HG03025 (cell line): Measurements from ENCODE around the gene ATXN2.

Source experiments
- ATAC-seq: cut with Tn5 transposase; IDR thresholded peaks from one replicate; pipeline ENCODE4 v1.9.1; 2021; ENCODE audit warnings: mild to moderate bottlenecking, moderate library complexity; ENCODE audit not compliant: unreplicated experiment, low FRiP score

Gene ATXN2

DNA sequence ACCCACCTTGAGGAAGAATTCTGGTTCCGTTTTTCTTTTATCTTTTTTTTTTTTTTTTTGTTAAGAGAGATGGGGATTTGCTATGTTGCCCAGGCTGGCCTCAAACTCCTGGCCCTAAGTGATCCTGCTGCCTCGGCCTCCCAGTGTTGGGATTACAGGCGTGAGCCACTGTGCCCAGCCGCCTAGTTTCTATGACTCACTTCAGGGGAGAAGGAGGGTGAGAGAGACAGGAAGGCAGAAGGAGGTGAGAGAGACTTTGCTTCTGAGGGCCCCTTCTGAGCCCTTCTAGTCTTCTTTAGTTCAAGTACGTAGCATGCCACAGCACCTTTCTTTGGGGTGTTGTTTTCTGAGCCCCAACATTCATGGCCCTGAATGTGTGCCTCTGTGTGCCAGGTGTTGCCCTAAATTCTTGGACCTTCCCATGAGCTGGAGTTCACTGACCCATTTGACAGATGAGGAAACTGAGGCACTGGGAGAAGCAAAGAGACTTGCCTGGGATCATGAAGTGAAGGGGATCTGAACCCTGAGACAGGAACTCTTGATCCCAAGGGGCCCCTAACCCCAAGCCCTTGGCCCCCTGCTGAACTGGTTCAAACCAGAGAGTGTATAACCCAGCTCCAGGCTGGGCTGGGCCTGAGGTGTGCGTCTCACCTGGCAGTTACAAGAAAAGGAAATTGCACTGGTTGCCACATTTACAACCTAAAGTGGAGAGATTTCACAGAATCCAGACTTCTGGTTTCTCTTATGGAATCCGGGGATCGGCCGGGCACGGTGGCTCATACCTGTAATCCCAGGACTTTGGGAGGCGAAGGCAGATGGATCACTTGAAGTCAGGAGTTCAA, 172.6 kb downstream of the ATXN2 start:
- no peak for ATAC-seq

DNA sequence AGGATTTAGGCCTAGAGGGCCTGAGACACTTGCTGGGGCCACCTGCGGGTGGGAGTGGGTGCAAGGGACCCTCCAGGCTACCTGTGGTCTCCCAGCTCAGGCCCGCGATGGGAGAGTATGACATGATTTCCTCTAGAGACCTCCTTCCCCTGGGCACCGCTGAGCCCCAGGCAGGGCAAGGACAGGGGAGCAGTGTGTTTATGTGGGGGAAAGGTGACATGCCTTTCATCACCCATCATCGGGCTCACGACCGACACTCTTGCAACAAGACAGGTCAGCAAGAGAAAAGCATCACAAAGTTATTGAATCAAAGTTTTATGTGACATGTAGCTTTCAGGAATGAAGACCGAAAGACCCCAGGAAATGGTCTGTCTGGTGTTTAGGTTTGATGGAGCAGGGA, 173.5 kb downstream of the ATXN2 start:
- ATAC-seq, result no peak

DNA sequence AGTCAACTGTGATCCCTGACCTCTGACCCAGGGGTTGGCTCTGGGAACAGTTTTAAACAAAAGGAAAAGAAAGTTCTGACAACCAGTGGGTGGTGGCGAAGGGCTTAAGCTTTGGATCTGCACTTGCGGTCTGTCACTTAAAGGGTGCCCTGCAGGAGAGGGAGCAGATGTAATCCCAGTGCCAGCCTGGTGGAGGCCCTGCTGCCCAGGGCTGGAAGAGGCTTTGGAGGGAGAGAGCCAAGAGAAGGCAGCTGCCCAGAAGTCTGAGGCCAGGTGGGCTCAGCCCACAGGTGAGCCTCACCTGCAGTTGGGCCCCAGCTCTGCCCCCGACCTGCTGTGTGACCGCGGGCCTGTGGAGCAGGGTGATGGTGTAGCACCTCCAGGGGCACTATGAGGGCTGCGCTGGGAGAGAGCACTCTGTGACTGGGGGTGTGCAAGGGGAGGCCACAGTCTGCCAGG, 174.3 kb downstream of the ATXN2 start:
- ATAC-seq, result no peak

DNA sequence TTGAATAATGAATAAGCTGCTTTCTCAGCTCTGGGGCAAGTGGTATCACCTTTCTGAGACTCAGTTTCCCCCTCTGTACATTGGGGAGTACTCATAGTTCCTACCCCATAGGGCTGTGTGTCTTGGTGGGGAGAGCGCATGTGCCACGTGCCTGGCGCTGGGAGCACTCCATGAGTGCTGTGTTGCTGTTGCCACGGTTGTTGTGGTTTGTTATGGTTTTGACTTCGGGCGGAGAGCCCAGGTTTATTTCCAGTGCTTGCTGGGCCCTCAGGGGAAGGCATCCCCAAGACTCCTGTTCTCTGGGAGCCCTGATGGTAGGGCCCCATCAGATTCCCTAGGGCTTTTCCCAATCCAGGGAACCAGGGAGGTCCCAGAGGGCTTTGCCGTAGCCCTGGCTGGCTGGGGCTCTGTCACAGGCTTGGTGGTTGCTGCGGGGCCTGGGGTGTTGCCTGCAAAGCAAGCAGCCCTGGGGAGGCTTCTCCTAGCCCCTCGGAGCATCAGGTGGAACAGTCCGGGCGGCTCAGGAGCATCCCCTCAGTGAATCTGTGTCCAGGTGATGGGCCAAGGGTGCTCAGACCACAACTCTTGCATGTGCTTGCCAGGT, 174.8 kb downstream of the ATXN2 start:
- ATAC-seq, result no peak

DNA sequence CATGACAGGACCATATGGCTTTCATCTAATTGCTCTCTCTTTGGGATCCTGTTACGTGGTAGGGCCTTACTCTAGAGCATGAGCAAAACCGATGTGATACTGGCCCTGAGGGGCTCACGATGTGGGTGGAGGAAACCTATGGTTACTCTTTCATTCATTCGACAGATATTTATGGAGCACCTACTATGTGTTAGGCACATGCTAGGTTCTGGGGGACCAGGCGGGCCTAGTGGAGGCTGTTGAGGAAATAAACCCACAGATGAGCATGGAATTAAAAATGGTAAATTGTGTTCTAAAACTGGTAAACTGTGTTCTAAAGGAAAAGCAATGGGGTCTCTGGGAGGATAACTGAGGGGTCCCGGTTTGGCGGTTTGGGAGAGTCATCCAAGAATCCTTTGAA, 178.6 kb downstream of the ATXN2 start:
- ATAC-seq, result no peak

DNA sequence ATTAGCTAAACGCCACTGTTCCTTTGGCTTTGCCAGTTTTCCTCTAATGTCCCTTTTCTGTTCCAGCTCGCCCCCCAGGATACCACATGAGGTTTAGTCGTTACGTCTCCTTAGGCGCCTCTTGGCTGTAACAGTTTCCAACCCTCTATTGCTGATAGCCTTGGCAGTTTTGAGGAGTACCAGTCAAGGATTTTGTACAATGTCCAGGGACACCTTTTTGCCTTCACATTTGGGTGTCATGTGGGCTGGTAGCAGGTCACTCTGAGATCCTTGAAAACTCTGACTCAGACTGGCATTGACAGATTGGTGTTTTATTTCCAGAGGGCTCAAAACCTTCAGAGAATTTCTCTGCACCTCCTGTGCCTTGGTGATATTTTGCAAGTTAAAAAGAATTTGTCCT, 179.3 kb downstream of the ATXN2 start:
- ATAC-seq, result no peak

DNA sequence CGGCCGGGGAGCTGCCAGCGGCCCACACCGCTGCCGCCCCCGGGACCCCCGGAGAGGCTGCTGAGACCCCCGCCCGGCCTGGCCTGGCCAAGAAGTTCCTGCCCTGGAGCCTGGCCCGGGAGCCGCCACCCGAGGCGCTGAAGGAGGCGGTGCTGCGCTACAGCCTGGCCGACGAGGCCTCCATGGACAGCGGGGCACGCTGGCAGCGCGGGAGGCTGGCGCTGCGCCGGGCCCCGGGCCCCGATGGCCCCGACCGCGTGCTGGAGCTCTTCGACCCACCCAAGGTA, 180.6 kb downstream of the ATXN2 start:
- ATAC-seq, result no peak

DNA sequence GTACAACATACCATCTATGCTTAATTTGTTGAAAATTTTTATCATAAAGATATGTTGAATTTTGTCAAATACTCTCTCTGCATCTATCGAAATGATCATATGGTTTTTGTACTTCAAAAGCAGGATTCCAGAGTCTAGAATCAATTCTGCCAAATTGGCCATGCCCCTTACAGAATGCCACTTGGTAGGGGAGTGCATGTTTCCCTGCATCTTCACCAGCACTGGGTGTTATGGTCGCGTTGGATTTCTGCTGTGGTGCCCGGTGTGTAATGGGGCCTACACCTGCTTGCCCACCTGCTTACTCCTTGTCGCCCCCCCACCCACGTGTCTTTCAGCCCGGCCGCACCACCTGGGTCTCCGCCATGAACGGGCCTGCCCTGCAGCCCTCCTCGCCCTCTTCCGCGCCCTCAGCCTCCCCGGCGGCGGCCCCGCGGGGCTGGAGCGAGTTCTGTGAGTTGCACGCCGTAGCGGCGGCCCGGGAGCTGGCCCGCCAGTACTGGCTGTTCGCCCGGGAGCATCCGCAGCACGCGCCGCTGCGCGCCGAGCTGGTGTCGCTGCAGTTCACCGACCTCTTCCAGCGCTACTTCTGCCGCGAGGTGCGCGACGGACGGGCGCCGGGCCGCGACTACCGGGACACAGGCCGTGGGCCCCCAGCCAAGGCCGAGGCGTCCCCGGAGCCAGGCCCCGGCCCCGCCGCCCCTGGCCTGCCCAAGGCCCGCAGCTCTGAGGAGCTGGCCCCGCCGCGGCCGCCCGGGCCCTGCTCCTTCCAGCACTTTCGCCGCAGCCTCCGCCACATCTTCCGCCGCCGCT, 181.1 kb downstream of the ATXN2 start:
- ATAC-seq, result no peak

DNA sequence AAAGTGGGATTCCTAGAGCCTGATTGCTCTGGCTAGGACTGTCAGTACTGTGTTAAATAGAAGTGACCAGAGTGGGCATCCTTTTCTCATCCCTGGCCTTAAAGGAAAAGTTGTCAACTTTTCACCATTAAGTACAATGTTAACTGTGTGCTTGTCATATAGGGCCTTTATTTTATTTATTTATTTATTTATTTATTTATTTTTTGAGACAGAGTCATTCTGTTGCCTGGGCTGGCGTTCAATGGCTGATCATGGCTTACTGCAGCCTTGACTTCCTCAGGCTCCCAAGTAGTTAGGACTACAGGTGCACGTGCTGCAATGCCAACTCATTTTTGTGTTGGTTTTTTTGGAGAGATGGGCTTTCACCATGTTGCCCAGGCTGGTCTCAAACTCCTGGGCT, 181.8 kb downstream of the ATXN2 start:
- no peak for ATAC-seq

DNA sequence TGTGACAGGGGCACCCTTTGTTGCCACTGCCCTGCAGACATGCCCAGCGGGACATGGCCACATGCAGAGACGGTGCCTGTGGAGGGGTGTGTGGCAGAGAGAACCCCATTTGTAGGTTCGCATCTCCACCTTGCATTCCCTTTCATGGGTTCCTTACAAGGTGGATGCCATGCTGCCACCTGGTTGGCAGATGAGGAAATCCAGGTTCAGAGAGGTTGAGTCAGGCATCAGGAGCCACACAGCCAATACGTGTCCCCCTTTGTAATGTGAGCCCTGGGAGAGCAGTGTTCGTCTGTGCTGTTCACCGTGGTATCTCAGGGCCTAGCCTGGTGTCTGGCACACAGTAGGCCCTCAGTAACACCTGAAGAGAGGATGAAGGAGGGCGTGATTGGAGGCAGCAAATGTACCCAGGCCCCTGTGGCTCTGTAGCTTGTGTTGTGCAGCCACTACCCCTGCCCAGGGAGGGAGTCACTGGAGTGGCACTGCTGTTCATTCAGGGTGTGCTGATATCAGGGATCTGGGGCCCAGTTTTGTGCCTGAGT, 184.3 kb downstream of the ATXN2 start:
- no peak for ATAC-seq

DNA sequence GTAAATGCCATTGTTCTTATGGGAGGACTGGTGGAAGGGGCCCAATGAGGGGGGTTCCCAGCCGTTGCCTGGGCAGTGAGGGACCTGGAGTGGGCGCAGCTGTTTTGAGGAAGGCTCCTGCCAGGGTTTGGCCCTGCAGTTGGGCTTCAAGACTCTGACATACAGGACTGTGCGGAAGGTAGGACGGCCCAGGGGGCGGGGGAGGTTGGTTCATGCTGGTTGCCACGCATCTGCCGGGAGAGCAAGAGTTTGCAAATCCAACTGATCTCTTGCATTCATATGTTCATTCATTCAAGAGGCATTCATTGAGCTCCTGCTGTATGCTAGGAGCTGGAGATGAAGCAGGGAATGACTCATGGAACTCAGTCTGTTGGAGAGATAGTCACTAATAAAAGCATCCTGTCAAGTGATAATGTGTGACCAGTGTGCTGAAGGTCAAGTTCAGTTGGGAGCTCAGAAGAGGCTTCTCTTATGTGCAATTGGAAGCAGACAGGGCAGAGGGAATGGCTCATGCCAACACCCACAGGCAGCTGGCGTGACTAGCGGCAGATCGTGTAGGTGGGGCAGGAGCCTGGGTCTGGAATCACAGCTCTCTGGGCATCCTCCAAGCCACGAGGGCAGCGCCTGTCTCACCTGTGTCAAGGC, 185.6 kb downstream of the ATXN2 start:
- ATAC-seq, result no peak

DNA sequence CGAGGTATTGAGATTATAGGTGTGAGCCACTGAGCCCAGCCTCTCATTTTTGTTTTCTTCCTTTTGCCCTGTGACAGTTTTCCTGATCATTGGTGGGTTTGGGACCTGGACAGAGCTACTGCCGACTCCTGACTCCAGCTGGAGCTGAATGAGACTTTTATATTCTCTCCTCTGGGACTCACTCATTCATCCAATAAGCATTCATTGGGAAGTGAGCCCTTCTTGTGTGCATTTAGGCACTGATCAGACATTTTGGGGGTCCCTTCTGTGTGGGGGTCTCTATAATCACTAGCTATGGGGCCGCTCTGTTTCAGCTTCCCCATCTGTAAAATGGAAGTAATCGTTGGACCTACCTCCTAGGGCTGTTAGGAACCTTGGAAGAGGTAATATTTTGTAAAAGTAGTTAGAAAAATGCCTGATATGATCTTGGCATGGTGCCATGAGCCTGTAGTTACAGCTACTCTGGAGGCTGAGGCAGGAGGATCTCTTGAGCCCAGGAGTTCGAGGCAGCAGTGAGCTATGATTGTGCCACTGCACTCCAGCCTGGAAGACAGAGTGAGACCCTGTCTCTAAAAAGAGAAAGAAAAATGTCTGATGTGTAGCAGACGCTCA, 186.2 kb downstream of the ATXN2 start:
- ATAC-seq, result no peak

DNA sequence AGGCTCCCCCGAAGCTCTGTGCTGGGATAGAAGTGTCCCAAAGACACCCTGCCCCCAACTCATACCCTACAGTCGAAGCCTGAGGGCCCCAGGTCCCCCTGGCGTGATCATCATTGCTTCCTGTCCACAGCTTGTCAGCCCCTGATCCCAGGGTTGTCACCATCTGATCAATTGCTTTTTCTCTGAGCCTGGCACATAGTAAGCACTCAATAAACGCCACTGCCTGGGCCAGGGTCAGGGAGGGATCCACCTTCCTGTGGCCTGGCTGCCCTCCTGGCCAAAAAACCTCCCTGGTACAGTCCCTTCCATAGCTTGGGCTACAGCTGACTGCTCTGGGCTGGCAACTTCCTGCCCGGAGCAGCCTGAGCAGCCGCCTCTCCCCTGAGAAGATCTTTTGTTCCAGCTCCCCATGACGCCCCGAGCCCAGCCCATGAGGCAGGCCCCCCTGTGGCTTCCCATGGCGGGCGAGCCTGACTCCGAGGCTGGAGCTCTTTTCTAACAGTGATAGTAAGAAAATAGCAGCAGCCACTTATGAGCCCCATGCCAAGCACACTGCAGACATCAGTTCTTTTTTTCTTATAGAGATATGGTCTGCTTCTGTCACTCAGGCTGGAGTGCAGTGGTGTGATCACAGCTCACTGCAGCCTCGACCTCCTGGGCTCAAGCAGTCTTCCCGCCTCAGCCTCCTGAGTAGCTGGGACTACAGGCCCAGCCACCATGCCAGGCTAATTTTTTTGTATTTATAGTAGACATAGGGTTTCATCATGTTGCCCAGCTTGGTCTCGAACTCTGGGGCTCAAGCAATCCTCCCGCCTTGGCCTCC, 186.9 kb downstream of the ATXN2 start:
- ATAC-seq, result no peak

DNA sequence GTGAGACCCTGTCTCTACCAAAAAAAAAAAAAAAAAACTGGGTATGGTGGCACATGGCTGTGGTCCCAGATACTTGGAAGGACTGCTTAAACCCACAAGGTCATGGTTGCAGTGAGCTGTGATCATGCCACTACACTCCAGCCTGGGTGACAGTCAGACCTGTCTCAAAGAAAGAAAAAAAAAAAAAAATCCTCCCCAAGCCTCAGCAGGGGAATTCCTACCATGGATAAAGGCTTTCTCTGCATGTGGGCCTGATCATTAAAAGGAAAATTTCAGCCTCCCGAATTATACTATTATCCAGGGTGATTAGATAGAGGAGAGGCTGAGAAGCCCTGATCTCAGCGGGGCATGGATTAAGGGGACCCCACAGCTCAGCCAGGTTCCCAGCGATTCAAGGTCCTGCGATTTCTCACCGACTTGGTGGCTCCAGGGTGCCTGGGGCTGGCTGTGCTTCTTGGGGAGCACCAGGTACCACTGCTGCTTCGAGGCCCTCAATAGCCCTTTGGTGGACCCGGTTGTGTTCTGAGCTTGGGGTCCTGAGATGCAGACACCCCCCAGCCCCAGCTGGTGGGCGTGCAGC, 187.8 kb downstream of the ATXN2 start:
- ATAC-seq, result no peak

DNA sequence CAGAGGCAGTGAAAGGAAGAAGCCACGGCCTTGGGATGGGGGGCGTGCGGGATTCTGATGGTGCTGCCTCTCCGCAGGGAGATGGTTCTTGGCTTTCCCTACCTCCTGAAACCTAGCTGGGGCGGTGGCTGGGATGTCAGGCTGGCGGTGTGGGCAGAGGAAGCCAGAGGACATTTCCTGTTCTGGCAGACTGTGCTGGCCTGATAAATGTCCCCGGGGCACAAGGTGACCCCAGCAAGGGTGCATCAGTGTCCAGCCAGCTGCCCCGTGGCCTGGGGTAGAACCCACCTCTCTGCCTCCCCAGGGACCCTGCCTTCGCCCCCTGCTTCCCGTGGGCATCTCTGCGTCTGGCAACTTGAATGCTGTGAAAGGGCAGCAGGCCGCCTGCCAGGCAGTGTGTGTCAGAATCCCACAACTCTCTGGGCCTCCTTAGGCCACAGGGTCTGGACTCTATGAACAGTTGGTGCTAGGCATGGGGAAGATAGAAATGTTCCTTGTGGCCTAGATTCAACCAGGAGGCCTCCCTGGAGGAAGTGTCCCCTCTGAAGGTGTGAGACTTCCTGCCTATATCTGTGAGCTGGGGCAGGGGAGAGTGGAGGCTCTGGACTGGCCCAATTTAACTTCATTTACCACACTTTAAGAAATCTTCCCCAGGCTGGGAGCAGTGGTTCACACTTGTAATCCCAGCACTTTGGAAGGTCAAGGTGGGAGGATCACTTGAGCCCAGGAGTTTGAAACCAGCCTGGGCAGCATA, 188.5 kb downstream of the ATXN2 start:
- ATAC-seq, result no peak

DNA sequence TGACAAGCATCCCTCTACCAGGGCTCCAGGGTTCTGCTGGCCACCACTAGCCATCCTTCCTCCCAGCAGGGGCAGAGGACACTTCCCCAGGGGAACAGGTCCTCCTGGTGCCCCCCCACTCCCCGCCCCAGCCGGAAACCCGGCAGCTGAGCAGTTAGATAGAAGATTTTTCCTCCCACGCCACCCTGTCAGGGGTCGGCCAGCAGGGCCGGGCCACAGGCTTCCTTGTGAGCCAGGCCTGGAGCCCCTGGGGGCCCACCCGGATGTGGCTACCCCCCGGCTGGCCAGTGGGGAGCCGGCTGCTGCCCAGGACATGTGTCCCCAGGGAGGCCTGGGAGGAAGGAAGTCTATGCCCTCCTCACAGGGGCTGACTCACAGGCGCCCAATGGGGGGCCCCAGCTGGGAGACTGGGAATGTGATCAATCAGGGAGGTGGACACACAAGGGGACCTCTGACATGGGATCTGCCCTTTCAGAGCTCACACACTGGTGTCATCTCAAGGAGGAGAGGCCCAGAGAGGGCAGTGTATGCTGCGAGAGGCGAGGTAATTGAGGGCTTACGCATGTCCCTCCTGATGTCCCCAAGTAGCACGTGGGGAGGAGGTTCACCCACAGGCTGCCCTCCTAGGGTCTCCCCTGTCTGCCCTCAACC, 189.2 kb downstream of the ATXN2 start:
- no peak for ATAC-seq

DNA sequence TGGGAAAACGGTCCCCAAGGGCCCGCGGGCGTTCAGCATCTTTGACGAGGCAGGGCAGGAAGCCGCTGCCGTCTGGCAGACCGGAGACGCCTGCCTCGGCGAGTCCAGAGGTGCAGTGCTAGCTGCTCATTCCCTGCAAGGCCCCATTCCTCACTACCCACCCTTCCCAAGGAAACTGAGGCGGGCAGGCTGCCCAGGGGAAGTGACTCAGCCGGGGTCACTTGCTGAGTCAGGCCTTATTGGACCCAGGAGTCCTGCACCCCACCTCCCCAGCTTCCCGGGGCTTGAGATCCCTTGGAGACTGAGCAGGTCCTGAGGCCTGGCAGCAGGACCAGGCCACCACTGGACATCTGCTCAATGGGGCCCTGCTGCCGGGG, 189.7 kb downstream of the ATXN2 start:
- ATAC-seq, result no peak
